ENCODE measurements around the gene RNF215.
A peak's percentile ranks its signal among the peaks of the same experiment; 100 is the strongest.

RNF215 gene

DNA sequence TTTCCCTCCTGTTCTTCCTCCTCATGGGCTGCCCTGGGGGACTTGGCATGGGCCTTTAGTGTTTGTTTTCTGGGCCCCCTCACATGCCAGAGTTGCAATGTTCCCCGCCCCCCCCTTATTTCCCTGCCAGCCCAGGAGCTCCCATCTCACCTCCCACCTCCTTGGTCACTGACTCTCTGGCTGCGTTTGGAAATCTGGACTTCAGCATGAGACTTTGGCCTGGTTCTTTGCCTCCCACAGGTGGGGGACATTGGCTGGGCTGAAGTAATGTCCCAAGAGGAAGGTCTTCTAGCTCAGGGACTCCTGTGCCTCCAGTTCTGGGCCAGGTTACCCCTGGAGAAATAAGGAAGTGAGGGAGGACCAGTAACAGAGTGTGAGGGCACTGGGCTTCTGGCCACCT is 45.3 kb upstream of the RNF215 start:
- H3K27ac ChIP-seq: no peak overlapping the region
- TF ChIP-seq, protein P1, sequence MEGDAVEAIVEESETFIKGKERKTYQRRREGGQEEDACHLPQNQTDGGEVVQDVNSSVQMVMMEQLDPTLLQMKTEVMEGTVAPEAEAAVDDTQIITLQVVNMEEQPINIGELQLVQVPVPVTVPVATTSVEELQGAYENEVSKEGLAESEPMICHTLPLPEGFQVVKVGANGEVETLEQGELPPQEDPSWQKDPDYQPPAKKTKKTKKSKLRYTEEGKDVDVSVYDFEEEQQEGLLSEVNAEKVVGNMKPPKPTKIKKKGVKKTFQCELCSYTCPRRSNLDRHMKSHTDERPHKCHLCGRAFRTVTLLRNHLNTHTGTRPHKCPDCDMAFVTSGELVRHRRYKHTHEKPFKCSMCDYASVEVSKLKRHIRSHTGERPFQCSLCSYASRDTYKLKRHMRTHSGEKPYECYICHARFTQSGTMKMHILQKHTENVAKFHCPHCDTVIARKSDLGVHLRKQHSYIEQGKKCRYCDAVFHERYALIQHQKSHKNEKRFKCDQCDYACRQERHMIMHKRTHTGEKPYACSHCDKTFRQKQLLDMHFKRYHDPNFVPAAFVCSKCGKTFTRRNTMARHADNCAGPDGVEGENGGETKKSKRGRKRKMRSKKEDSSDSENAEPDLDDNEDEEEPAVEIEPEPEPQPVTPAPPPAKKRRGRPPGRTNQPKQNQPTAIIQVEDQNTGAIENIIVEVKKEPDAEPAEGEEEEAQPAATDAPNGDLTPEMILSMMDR (conservative IDR thresholded peaks at IDR 0.05; ENCODE audit: low read depth): no peak
- DNase-seq (ENCODE audit: low spot score): no peak
- ChIA-PET CTCF (no interaction called here), POLR2A (ENCODE audit: low non-redundant PET) (no interaction called here)

DNA sequence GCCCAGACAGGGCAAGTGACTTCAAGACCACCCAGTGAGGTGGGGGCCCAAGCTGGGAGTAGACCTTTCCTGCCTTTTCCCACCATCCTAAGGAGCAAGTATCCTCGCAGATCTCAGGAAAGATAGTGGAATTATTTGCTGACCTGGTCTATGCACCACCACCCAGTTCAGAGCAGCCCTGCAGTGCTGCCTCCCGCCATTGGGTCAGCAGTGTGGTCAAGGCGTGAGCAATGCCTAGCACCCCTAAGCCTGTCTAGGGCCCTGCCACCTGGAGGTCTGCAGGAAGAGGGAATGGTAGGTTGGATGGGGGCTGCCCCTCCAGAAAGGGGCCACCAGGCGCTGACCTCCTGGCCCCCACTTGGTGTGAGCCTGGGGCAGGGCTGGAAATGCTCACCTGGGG is 44.9 kb upstream of the RNF215 start:
- no peak for DNase-seq (ENCODE audit: low spot score)
- CTCF ChIA-PET: no interaction called here
- TF ChIP-seq, protein P1 (conservative IDR thresholded peaks at IDR 0.05; ENCODE audit: low read depth): no peak
- POLR2A ChIA-PET (ENCODE audit: low non-redundant PET): no interaction called here
- H3K27ac ChIP-seq: no peak overlapping the region

DNA sequence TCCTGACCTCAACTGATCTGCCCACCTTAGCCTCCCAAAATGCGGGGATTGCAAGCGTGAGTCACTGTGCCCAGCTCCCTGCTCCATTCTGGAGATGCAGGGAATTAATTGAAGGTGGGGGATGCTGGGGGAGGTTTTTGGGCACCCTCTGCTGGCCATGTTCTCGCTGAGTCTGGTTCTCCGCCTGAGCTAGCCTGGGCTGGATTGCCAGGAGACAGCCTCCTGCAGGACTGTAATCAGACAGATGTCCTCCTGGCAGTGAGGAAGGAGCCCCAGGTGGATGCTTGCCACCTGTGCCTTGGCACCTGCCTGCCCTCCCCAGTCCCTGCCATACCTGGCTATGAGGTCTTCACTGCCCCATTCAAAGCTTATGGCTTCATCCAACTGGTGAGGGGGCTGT is 43.7 kb upstream of the RNF215 start:
- POLR2A ChIA-PET (ENCODE audit: low non-redundant PET): no interaction called here
- DNase-seq (ENCODE audit: low spot score): no peak
- TF ChIP-seq, protein P1 (conservative IDR thresholded peaks at IDR 0.05; ENCODE audit: low read depth): no peak

DNA sequence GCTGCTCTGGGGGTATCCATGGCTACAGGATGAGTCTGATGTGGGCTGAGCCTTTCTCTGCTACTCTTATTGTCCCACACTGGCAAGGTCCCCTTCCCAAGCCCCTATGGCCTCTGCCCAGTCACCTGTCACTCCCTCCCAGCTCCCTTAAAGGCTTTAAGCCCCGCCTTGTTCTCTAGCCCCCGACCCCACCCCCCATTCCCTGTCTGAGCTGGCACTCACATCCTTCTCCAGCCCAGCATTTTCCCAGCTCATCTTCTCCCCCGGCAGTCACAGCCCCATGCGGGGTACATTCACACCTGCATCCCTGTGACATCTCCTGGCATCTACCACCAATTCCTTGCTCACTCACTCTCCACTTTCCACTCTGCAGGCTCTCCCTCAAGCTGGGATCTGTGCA is 42.7 kb upstream of the RNF215 start:
- POLR2A ChIA-PET (ENCODE audit: low non-redundant PET): no interaction called here
- CTCF ChIA-PET: interaction anchor here (0.6 kb wide), 1 partner anchor 55 kb away, joined by 3 read pairs; no protein-coding TSS in a partner anchor
- peak overlapping the region; percentile 45; the same call in 1 of the 2 replicates for H3K27ac ChIP-seq
- TF ChIP-seq, protein P1 (conservative IDR thresholded peaks at IDR 0.05; ENCODE audit: low read depth): no peak
- DNase-seq (ENCODE audit: low spot score): no peak

More for the DNA sequence above, 43.7 kb upstream of the RNF215 start:
- CTCF ChIA-PET: interaction anchor here (0.6 to 1.0 kb wide), 2 partner anchors 40 to 171 kb away, joined by 3 read pairs; no protein-coding TSS in a partner anchor
- no peak overlapping the region for H3K27ac ChIP-seq

DNA sequence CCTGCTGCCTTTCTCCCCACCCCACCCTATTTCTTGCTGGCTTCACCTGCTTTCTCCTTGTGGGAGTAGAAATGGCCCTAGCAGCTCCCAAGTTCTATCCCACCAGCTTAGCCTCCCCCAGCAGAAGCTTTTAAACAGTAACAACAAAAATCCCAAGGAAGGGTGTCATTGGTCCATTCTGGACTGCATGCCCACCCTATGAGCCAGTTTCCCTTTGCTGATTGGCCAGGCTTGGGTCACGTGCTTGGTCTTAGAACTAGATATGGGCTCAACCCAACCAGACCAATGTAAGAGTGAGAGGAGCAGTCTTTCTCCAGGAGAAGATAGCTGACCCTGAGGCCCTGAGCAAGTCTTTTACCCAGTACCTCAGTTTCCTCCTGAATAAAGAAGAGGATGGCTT is 40.7 kb upstream of the RNF215 start:
- TF ChIP-seq, protein P1 (conservative IDR thresholded peaks at IDR 0.05; ENCODE audit: low read depth): no peak
- H3K27ac ChIP-seq: peak overlapping the region; percentile 45
- ChIA-PET CTCF (interaction anchor here (0.6 kb wide), 1 partner anchor 8 kb away, joined by 4 read pairs; no protein-coding TSS in a partner anchor), POLR2A (ENCODE audit: low non-redundant PET) (no interaction called here)
- no peak for DNase-seq (ENCODE audit: low spot score)

DNA sequence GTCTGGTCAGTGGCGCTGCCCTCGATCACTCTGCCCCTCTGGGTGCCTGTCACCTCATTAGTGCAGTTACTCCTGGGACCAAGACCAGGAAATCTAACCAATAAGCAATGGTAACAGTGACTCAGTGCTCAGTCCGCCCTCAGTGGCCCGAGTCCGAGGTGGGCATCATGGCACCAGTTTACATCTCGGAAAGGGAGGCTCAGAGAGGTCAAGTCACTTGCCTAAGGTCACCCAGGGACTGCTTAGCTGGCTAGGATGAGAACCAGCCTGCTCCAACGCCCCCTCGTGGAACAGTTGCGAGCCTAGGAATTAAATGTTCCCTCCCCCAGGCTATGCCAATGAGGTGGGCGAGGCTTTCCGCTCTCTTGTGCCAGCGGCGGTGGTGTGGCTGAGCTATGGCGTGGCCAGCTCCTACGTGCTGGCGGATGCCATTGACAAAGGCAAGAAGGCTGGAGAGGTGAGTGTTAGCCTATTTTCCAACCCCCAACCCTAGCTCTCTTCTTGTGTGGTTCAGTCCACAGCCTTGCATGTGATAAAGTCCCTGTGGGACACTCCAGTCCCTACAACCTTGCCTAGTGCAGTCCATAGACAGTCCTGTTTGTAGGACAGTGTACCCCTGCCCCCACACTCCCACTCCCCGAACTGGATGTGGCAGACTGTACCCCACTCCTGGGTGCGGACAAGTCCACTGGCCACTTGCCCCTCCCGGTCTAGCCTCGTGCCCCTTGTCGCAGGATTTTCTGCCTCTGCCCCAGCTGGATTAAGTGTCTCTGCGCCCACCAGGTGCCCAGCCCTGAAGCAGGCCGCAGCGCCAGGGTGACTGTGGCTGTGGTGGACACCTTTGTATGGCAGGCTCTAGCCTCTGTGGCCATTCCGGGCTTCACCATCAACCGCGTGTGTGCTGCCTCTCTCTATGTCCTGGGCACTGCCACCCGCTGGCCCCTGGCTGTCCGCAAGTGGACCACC is 39.5 kb upstream of the RNF215 start:
- ChIA-PET CTCF (interaction anchor here (0.6 to 1.1 kb wide), 3 partner anchors 44 to 131 kb away, joined by 3 to 4 read pairs (median 3); no protein-coding TSS in a partner anchor), POLR2A (ENCODE audit: low non-redundant PET) (no interaction called here)
- peak; percentile 84 for DNase-seq (ENCODE audit: low spot score)
- TF ChIP-seq, protein P1 (conservative IDR thresholded peaks at IDR 0.05; ENCODE audit: low read depth): peak; percentile 83
- peak overlapping the region; percentile 99 for H3K27ac ChIP-seq

Data from RWPE1 (cell line).